NT2/D1 (cell line): ENCODE measurements around the gene ABCB8.

Experiments used
- DNase-seq: peaks from one replicate; pipeline ENCODE4 v3.0.0-alpha.2; 2011; ENCODE audit warnings: low read depth, low spot score
- H3K27me3 ChIP-seq: 2 replicates; pipeline ENCODE4 v1.6.0; 2011; ENCODE audit warnings: mild to moderate bottlenecking; ENCODE audit not compliant: insufficient read length, insufficient read depth
- H3K36me3 ChIP-seq: 2 replicates; pipeline ENCODE4 v1.6.1; 2011; ENCODE audit warnings: mild to moderate bottlenecking, low read length, mixed read lengths; ENCODE audit not compliant: insufficient read depth, insufficient read length
- H3K4me1 ChIP-seq: 2 replicates; pipeline ENCODE4 v1.5.1; 2011; ENCODE audit not compliant: insufficient read depth, insufficient read length
- H3K4me3 ChIP-seq: 2 replicates; pipeline ENCODE4 v1.5.1; 2011; ENCODE audit warnings: low read depth; ENCODE audit not compliant: insufficient read length
- H3K9ac ChIP-seq: 2 replicates; pipeline ENCODE4 v1.6.0; 2011; ENCODE audit warnings: low read depth; ENCODE audit not compliant: insufficient read length
- H3K9me3 ChIP-seq: 2 replicates; pipeline ENCODE4 v1.5.1; 2011; ENCODE audit warnings: mild to moderate bottlenecking, low read length; ENCODE audit not compliant: insufficient read depth
- SUZ12 ChIP-seq: IDR thresholded peaks from 2 replicates; pipeline ENCODE4 v1.6.1; 2011; ENCODE audit not compliant: insufficient read length, insufficient read depth; ENCODE audit errors: extremely low read depth
- YY1 ChIP-seq: IDR thresholded peaks from 2 replicates; pipeline ENCODE4 v1.6.1; 2011; ENCODE audit not compliant: insufficient read length, insufficient read depth
- ZNF274 ChIP-seq: IDR thresholded peaks from 2 replicates; pipeline ENCODE4 v1.6.1; 2011; ENCODE audit warnings: mild to moderate bottlenecking, low read depth, low read length

ABCB8 gene

DNA sequence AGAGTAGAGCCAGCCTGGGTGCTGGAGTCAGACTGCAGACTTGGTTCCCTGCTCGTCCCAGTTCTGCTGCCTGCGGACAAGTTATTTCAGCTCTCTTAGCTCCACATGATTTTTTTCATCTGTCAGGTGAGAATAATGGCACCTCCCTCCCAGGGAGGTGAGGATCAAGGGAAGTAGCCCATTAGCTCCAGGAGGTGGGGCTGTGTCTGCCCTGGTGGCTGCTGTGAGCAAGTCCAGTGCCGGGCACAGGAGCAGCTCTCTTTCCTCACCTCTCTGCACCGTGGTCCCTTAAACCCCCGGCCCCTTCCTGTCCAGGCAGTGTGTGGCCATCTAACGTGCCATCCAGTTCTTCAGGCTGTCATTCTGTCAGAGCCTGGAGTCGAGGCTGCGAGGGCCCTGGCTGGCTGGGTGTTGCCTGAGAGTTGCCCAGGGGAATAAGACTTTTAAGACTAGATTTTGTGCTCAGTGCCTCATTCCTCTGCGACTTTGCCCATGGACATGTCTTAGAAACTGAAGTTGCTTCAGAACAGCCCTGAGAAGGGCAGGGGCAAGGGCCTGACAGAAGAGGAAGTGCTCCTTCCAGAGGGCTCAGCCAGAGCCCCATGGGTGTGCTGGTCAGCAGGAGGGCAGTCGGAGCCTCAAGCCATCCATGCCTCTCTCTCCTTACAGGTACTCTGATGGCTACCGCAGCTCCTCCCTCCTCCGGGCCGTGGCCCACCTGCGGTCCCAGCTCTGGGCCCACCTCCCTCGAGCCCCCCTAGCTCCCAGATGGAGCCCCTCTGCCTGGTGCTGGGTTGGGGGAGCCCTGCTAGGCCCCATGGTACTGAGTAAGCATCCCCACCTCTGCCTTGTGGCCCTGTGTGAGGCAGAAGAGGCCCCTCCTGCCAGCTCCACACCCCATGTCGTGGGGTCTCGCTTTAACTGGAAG, 5.0 kb downstream of the ABCB8 start:
- Histone ChIP-seq H3K9me3 (no peaks in the 10 kb centered on the region), H3K36me3 (peaks cover 63% of the 10 kb centered on the region), H3K4me1 (no peaks in the 10 kb centered on the region), H3K4me3 (no peak overlapping the region), H3K9ac (no peak overlapping the region), H3K27me3 (no peaks in the 10 kb centered on the region)
- no peak for DNase-seq
- TF ChIP-seq SUZ12 (no peak), YY1 (no peak), ZNF274 (no peak)

DNA sequence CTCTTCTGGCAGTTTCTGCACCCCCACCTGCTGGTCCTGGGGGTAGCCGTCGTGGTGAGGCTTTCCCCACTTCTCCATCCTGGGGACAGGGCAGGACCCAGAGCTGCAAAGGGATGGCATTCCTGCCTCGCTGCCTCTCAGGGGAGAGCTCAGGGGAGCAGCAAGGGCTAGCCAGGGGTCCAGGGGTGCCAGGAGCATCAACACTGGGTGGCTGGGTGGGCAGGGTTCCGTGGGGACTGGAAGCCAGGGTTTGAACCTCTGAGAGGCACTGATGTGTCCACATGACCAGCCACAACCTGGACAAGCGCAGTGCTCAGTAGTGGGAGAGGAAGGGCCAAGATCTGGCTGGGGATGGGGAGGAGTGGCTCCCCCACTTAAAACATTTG, 5.6 kb downstream of the ABCB8 start:
- Histone ChIP-seq H3K9me3 (no peaks in the 10 kb centered on the region), H3K36me3 (peaks cover 63% of the 10 kb centered on the region), H3K4me3 (no peak overlapping the region), H3K9ac (no peak overlapping the region), H3K27me3 (no peaks in the 10 kb centered on the region), H3K4me1 (peaks cover 5% of the 10 kb centered on the region)
- no peak for DNase-seq
- no peak for TF ChIP-seq SUZ12
- no peak for TF ChIP-seq YY1
- TF ChIP-seq ZNF274 = no peak

DNA sequence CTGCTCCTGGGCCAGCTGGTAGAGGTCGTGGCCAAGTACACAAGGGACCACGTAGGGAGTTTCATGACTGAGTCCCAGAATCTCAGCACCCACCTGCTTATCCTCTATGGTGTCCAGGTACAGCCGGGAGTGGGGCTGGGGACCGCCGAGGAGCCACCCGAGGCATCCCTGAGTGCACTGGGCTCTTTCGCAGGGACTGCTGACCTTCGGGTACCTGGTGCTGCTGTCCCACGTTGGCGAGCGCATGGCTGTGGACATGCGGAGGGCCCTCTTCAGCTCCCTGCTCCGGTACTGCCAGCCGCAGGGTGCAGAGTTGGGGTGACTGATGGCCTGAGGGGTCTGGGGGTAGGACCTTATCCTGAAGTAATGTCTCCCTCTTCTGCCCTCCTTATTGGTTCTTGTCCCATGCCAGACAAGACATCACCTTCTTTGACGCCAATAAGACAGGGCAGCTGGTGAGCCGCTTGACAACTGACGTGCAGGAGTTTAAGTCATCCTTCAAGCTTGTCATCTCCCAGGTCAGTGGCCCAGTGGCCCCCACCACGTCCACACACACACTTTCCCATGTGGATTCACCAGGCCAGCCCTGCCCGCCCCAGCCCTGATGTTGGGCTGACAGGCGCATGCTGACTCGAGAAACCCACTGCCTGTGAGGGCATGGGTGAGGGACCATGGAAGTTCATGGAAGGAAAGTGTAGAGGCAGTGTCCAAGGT, 6.2 kb downstream of the ABCB8 start:
- no peaks in the 10 kb centered on the region for H3K9me3 ChIP-seq
- no peak overlapping the region for H3K9ac ChIP-seq
- H3K36me3 ChIP-seq = peaks cover 62% of the 10 kb centered on the region
- H3K4me3 ChIP-seq = no peak overlapping the region
- DNase-seq = no peak
- no peak for TF ChIP-seq ZNF274
- no peak for TF ChIP-seq YY1
- TF ChIP-seq SUZ12 = no peak
- H3K27me3 ChIP-seq = no peaks in the 10 kb centered on the region
- H3K4me1 ChIP-seq = peaks cover 6% of the 10 kb centered on the region

DNA sequence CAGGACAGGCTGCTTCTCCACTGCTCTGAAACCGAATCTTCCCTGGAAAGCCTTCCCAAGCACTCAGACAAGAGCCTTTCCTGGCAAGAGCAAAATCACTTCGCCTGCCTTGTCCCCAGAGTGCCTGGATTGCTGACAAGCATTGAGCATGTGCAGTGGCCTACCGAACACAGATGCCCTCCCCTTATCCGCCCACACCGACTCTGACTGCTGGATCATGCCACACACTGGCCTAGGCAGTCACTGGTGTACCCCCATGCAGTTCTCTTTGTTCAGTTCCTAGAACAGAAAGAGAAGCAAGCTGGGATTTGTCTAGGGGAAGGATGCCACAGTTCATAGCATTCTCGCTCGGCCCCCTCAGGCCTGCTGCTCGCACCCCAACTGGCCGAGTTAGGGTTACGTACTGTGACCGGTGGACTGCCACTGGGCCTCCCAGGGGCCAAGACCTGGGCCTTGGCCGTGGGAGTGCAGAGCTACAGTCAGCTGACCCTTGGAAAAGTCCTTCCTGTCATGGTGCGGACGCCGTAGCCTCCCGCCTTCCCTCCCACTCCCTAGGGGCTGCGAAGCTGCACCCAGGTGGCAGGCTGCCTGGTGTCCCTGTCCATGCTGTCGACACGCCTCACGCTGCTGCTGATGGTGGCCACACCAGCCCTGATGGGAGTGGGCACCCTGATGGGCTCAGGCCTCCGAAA, 6.9 kb downstream of the ABCB8 start:
- Histone ChIP-seq H3K4me1 (peaks cover 11% of the 10 kb centered on the region), H3K36me3 (peaks cover 57% of the 10 kb centered on the region), H3K4me3 (no peak overlapping the region), H3K27me3 (no peaks in the 10 kb centered on the region), H3K9ac (no peak overlapping the region), H3K9me3 (no peaks in the 10 kb centered on the region)
- TF ChIP-seq YY1 = no peak
- no peak for TF ChIP-seq ZNF274
- TF ChIP-seq SUZ12 = no peak
- no peak for DNase-seq

DNA sequence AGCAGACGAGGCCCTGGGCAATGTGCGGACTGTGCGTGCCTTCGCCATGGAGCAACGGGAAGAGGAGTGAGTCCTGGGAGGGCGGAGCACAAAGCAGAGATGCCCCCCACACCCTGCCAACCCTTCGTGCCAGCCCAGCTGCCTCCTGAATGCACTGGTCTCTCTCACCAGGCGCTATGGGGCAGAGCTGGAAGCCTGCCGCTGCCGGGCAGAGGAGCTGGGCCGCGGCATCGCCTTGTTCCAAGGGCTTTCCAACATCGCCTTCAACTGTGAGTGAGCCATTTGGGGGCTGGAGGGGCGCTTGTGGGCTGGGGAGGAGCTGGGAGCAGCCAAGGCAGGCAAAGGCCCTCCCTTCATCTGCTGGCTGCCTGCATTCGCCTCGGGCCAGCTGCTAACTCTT, 7.7 kb downstream of the ABCB8 start:
- Histone ChIP-seq H3K4me3 (no peak overlapping the region), H3K9ac (no peak overlapping the region), H3K27me3 (no peaks in the 10 kb centered on the region), H3K9me3 (no peaks in the 10 kb centered on the region), H3K4me1 (peaks cover 11% of the 10 kb centered on the region), H3K36me3 (peaks cover 57% of the 10 kb centered on the region)
- DNase-seq = no peak
- TF ChIP-seq SUZ12 = no peak
- TF ChIP-seq YY1 = no peak
- TF ChIP-seq ZNF274 = no peak

DNA sequence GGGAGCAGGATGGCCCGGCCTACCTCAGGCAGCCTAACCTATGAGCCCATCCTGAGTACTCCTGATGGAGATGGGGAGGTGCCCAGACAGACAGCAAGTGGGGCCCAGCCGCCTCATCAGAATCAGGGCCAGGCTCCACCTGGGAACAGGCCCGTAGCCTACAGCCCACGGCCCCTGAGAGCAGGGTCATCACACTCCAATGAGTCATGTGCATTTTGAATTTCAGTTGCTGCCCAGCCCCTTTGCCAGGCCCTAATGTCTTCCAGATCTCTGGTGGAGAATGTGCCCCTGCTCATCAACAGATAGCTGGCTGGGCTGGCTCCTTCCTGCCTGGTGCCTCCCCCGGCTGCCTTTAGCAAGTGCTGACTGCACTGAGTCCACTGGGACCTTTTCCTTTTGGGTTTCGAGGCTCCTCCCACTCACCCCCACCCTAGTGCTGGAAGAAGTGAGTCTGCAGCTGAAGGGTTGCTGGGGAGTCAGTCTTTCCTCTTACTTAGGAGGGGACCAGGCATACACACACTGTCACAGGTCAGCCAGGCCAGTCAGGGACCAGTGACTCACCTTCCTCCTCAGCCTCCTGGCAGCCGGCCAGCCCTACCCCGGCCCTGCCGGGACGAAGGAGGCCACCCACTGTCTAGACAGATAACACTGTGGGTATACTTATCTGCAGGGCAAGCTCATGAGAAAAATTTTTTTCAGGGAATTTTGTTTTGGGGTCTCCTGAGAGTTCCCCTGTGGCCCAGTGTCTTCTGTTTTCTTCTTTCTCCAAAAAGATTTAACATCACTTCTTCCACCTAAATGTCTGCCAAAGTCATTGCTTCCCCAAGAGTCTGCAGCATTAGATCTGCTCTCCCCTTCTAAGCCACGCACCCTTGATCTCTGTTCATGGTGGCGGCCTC, 10.9 kb downstream of the ABCB8 start:
- H3K4me3 ChIP-seq = no peak overlapping the region
- H3K27me3 ChIP-seq = no peaks in the 10 kb centered on the region
- TF ChIP-seq YY1 = no peak
- TF ChIP-seq ZNF274 = no peak
- TF ChIP-seq SUZ12 = no peak
- no peaks in the 10 kb centered on the region for H3K9me3 ChIP-seq
- no peak for DNase-seq
- H3K9ac ChIP-seq = peak overlapping the region; percentile 61
- peaks cover 53% of the 10 kb centered on the region for H3K36me3 ChIP-seq
- H3K4me1 ChIP-seq = peaks cover 11% of the 10 kb centered on the region
